NB4 (cell line): Measurements from ENCODE around the gene CCDC178.

Source experiments
- CTCF ChIP-seq: IDR thresholded peaks from one replicate; pipeline ENCODE4 v1.5.1; 2012; ENCODE audit warnings: low read depth, low read length
- MYC ChIP-seq: IDR thresholded peaks from 2 replicates; pipeline ENCODE4 v1.6.1; 2011; ENCODE audit warnings: low read depth, low read length
- POLR2A ChIP-seq: IDR thresholded peaks from 2 replicates; pipeline ENCODE4 v1.6.1; 2011; ENCODE audit warnings: mild to moderate bottlenecking; ENCODE audit not compliant: insufficient read length; ENCODE audit errors: extremely low read depth
- TF ChIP-seq, protein P1 (sequence below): IDR thresholded peaks from 2 replicates; pipeline ENCODE4 v1.6.1; 2011; ENCODE audit warnings: low read depth, low read length

GRCh38 chr18:33432857-33433256, 7.7 kb downstream of the CCDC178 start:
- TF ChIP-seq CTCF (no peak), POLR2A (no peak), MYC (no peak)
- TF ChIP-seq, protein P1, sequence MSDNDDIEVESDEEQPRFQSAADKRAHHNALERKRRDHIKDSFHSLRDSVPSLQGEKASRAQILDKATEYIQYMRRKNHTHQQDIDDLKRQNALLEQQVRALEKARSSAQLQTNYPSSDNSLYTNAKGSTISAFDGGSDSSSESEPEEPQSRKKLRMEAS: no peak
